ENCODE measurements around the gene AIG1. TPM values are rescaled to one million over a fixed set of nuclear protein-coding genes. Genes with fewer than 3 reads are reported as not detected.

The AIG1 gene
- total and polyA plus RNA-seq, 4 donors, result 19.9 to 31.7 (median 27.3) TPM

DNA sequence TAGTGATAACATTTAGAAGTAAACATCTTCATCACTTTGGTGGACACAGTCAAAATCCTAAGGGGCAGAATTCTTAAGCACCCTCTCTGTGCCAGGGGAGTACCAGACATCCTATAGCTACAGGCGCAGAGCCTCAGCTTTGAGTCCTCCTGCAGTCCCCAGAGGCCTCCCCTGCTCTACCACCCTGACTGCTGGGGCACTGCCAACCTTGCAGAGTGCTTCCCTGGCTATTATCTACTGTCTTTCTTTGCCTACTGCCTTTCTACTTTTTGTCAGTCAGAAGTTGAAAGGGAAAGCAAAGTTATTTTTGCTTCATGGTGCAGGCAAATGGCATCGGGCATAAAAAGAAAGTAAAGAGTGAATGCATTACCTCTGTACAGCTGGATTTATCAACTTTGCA is 80.1 kb downstream of the AIG1 start:
- no peak for DNase-seq
- 78 to 86% methylated on average over 2 of the region's 2 CpGs for WGBS, 2 donors
- Histone ChIP-seq H3K9me3 (ENCODE audit: control insufficient read depth in 4 of 4, insufficient read depth in 3 of 4, low read length in 3 of 4) (no peaks in the 10 kb centered on the region), H3K4me1 (ENCODE audit: control insufficient read depth in 5 of 5, insufficient read depth in 5 of 5, low read length in 5 of 5) (peaks cover 0 to 5% (median 0%) of the 10 kb centered on the region in 5 donors), H3K4me3 (no peak overlapping the region), H3K27ac (ENCODE audit: low read depth in 1 of 2, low read length in 1 of 2) (no peak overlapping the region), H3K9ac (ENCODE audit: insufficient read depth in 1 of 2, low read length in 2 of 2) (no peak overlapping the region), H3K27me3 (ENCODE audit: control insufficient read depth in 3 of 3, insufficient read depth in 3 of 3, low read length in 2 of 3) (no peaks in the 10 kb centered on the region), H3K36me3 (ENCODE audit: control insufficient read depth in 4 of 4, insufficient read depth in 4 of 4, low read length in 4 of 4) (peaks cover 0 to 6% (median 4%) of the 10 kb centered on the region in 4 donors)
- no peak for ATAC-seq (ENCODE audit: insufficient read depth, low FRiP score)
- TF ChIP-seq, protein P1, sequence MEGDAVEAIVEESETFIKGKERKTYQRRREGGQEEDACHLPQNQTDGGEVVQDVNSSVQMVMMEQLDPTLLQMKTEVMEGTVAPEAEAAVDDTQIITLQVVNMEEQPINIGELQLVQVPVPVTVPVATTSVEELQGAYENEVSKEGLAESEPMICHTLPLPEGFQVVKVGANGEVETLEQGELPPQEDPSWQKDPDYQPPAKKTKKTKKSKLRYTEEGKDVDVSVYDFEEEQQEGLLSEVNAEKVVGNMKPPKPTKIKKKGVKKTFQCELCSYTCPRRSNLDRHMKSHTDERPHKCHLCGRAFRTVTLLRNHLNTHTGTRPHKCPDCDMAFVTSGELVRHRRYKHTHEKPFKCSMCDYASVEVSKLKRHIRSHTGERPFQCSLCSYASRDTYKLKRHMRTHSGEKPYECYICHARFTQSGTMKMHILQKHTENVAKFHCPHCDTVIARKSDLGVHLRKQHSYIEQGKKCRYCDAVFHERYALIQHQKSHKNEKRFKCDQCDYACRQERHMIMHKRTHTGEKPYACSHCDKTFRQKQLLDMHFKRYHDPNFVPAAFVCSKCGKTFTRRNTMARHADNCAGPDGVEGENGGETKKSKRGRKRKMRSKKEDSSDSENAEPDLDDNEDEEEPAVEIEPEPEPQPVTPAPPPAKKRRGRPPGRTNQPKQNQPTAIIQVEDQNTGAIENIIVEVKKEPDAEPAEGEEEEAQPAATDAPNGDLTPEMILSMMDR (IDR thresholded peaks at IDR 0.05; ENCODE audit: control extremely low read depth, extremely low read depth), result no peak

DNA sequence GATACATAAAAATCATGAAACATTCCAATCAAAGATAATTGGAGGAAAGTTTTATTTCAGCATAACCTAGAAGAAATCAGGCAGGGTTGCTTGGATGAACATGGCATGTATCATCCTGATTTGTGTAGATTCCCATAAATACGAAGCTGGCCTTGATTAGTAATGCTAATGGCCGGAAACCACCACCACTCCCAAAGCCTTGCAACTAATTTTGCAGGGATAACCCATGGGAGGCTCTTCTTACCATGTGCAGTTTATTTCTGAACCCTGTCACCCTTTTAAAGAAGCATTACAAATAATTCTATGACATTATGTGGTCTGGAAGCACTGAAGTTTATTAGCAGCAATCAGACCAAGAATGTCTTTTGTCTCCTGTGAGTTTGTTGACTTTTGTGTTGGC is 80.8 kb downstream of the AIG1 start:
- H3K4me1 ChIP-seq (ENCODE audit: control insufficient read depth in 5 of 5, insufficient read depth in 5 of 5, low read length in 5 of 5), result peaks cover 0 to 5% (median 0%) of the 10 kb centered on the region in 5 donors
- H3K9me3 ChIP-seq (ENCODE audit: control insufficient read depth in 4 of 4, insufficient read depth in 3 of 4, low read length in 3 of 4), result no peaks in the 10 kb centered on the region
- no peak overlapping the region for H3K9ac ChIP-seq (ENCODE audit: insufficient read depth in 1 of 2, low read length in 2 of 2)
- ATAC-seq (ENCODE audit: insufficient read depth, low FRiP score) (no peak), DNase-seq (no peak)
- WGBS, 2 donors, result 96 to 97% methylated on average over 2 of the region's 2 CpGs
- no peaks in the 10 kb centered on the region for H3K27me3 ChIP-seq (ENCODE audit: control insufficient read depth in 3 of 3, insufficient read depth in 3 of 3, low read length in 2 of 3)
- no peak overlapping the region for H3K27ac ChIP-seq (ENCODE audit: low read depth in 1 of 2, low read length in 1 of 2)
- peaks cover 0 to 6% (median 4%) of the 10 kb centered on the region in 4 donors for H3K36me3 ChIP-seq (ENCODE audit: control insufficient read depth in 4 of 4, insufficient read depth in 4 of 4, low read length in 4 of 4)
- H3K4me3 ChIP-seq, result no peak overlapping the region
- TF ChIP-seq, protein P1 (IDR thresholded peaks at IDR 0.05; ENCODE audit: control extremely low read depth, extremely low read depth), result no peak

DNA sequence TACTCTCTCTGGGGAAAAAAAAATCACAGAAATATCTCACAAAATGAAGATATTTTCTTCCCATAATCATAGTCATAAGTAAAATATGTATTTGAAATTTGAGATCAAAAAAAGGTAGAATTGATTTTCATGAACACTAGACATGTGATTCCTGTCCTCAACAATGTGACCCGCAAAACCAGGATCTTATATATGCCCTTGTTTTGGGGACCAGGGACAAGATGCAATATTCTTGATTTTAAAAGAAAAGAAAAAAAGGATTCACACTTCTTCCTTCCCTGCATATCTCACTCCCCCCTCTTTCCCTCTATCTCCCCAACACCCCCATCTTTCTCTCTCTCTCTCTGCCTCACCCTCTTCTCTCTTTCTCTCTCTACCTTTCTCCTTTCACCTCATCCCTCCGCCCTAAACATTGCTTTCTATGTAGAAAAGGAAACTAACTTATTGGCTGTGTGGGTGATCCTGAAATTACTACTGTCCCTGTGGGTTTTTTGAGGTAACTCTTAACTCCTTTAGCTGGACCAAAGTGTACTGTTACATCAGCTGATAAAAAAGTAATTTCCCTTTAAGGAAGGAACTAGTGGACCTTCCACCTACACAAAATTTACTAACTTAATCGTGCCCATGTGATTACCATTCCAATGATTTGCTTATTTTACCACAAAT is 85.6 kb downstream of the AIG1 start:
- 88 to 90% methylated on average over 3 of the region's 3 CpGs for WGBS, 2 donors
- no peaks in the 10 kb centered on the region for H3K27me3 ChIP-seq (ENCODE audit: control insufficient read depth in 3 of 3, insufficient read depth in 3 of 3, low read length in 2 of 3)
- DNase-seq, result no peak

More for the DNA sequence above, 85.6 kb downstream of the AIG1 start:
- TF ChIP-seq, protein P1 (IDR thresholded peaks at IDR 0.05; ENCODE audit: control extremely low read depth, extremely low read depth), result no peak
- Histone ChIP-seq H3K27ac (ENCODE audit: low read depth in 1 of 2, low read length in 1 of 2) (no peak overlapping the region), H3K4me1 (ENCODE audit: control insufficient read depth in 5 of 5, insufficient read depth in 5 of 5, low read length in 5 of 5) (peaks cover 0 to 8% (median 0%) of the 10 kb centered on the region in 5 donors), H3K4me3 (no peak overlapping the region), H3K9ac (ENCODE audit: insufficient read depth in 1 of 2, low read length in 2 of 2) (no peak overlapping the region), H3K36me3 (ENCODE audit: control insufficient read depth in 4 of 4, insufficient read depth in 4 of 4, low read length in 4 of 4) (peaks cover 0 to 3% (median 1%) of the 10 kb centered on the region in 4 donors), H3K9me3 (ENCODE audit: control insufficient read depth in 4 of 4, insufficient read depth in 3 of 4, low read length in 3 of 4) (no peaks in the 10 kb centered on the region)
- ATAC-seq (ENCODE audit: insufficient read depth, low FRiP score), result no peak
